T-cell (primary cell): ENCODE measurements around the gene HNRNPAB. TPM values are rescaled to one million over a fixed set of nuclear protein-coding genes. Genes with fewer than 3 reads are reported as not detected.

Experiments
- ATAC-seq, 4 experiments: fragments of 200-7000 bp in 3 of 4; fragments of 150-1000 bp in 1 of 4; cut with Tn5 transposase; replicated peaks in 1 of 4; 1 replicate in 3 of 4; 2 replicates in 1 of 4; pipeline ENCODE4 v1.10.0; 2021; ENCODE audit warnings: moderate library complexity in 3 of 4, mild to moderate bottlenecking in 2 of 4, moderate number of reproducible peaks in 1 of 4
- CTCF ChIA-PET, 2 donors: fragments of 300-600 bp; sonication (Branson Sonifier 250); formaldehyde crosslinking; loops; one replicate each; lab custom pipeline; 2022; ENCODE audit warnings: antibody characterized with exemption in 2 of 2; lab: Charles Lee
- POLR2A ChIA-PET, 2 donors: fragments of 300-600 bp; sonication (Branson Sonifier 250); formaldehyde crosslinking; loops; one replicate each; lab custom pipeline; 2022; ENCODE audit warnings: antibody characterized with exemption in 2 of 2; lab: Charles Lee
- DNase-seq, 35 experiments: peaks; one replicate each; pipeline versions ENCODE4 v3.0.0 to v3.0.0-alpha.2; 2013 to 2023
- H3K27ac ChIP-seq: one replicate; pipeline ENCODE4 v1.5.1; 2013; ENCODE audit warnings: low read length
- H3K27me3 ChIP-seq, 2 experiments: replicated peaks in 1 of 2; 1 replicate in 1 of 2; 2 replicates in 1 of 2; pipeline versions ENCODE4 v1.6.1 to v1.7.0; 2013; ENCODE audit warnings: low read length in 1 of 2, mixed read lengths in 1 of 2; ENCODE audit not compliant: control insufficient read depth in 2 of 2, insufficient read depth in 2 of 2; ENCODE audit errors: extremely low read depth in 1 of 2
- H3K36me3 ChIP-seq, 2 donors: 1 replicate in 1 of 2; 2 replicates in 1 of 2; pipeline versions ENCODE4 v1.6.1 to v1.7.0; 2013; ENCODE audit warnings: low read length in 1 of 2; ENCODE audit not compliant: control insufficient read depth in 2 of 2, insufficient read depth in 1 of 2; ENCODE audit errors: extremely low read depth in 1 of 2
- H3K4me1 ChIP-seq, 2 experiments: 1 replicate in 1 of 2; 2 replicates in 1 of 2; pipeline versions ENCODE4 v1.6.1 to v1.7.0; 2013; ENCODE audit warnings: low read length in 2 of 2, mixed read lengths in 1 of 2; ENCODE audit not compliant: insufficient read depth in 2 of 2, control insufficient read depth in 1 of 2; ENCODE audit errors: extremely low read depth in 1 of 2
- H3K4me3 ChIP-seq, 2 donors: 1 replicate in 1 of 2; 2 replicates in 1 of 2; pipeline versions ENCODE4 v1.5.1 to v1.7.0; 2013; ENCODE audit warnings: mild to moderate bottlenecking in 2 of 2, low read length in 1 of 2, moderate library complexity in 1 of 2; ENCODE audit not compliant: control insufficient read depth in 1 of 2; ENCODE audit errors: extremely low read depth in 1 of 2
- H3K9me3 ChIP-seq: 2 replicates; pipeline ENCODE4 v1.7.0; 2013
- H3K27ac Mint-ChIP-seq, 2 donors: one replicate each; pipeline ENCODE4 v1.8.0; 2020 to 2021; ENCODE audit warnings: mild to moderate bottlenecking in 2 of 2, mixed read lengths in 2 of 2
- H3K27me3 Mint-ChIP-seq, 2 donors: one replicate each; pipeline ENCODE4 v1.8.0; 2021 to 2022; ENCODE audit warnings: mixed read lengths in 2 of 2
- H3K36me3 Mint-ChIP-seq: one replicate; pipeline ENCODE4 v1.8.0; 2021; ENCODE audit warnings: mixed read lengths
- H3K4me1 Mint-ChIP-seq, 3 donors: one replicate each; pipeline ENCODE4 v1.8.0; 2020 to 2022; ENCODE audit warnings: mixed read lengths in 3 of 3, mild to moderate bottlenecking in 1 of 3
- H3K4me3 Mint-ChIP-seq, 3 donors: one replicate each; pipeline ENCODE4 v1.8.0; 2020 to 2022; ENCODE audit warnings: mild to moderate bottlenecking in 3 of 3, mixed read lengths in 3 of 3, moderate library complexity in 3 of 3
- H3K9me3 Mint-ChIP-seq, 3 donors: one replicate each; pipeline ENCODE4 v1.8.0; 2020 to 2022; ENCODE audit warnings: mixed read lengths in 3 of 3
- WGBS: methylation state at CpG from one replicate; pipeline ENCODE4 v1.1.5; 2013; ENCODE audit warnings: missing lambda C conversion rate; ENCODE audit not compliant: insufficient coverage; 5-methylcytosine and 5-hydroxymethylcytosine counted together
- total RNA-seq, 35 experiments: library from RNA in 6 of 35; stranded (reverse) in 6 of 35; fragments of 120-200 nt in 1 of 35; gene quantifications; one replicate each; pipeline versions ENCODE4 v1.2.1 to v1.2.4 and lab custom pipeline; 2013 to 2026

Gene HNRNPAB
- total RNA-seq, 5 donors from 2014 or later (not counting 1 experiment from before 2014, with no cell fraction given), result 78.8 to 89.2 (median 85.1) TPM

DNA sequence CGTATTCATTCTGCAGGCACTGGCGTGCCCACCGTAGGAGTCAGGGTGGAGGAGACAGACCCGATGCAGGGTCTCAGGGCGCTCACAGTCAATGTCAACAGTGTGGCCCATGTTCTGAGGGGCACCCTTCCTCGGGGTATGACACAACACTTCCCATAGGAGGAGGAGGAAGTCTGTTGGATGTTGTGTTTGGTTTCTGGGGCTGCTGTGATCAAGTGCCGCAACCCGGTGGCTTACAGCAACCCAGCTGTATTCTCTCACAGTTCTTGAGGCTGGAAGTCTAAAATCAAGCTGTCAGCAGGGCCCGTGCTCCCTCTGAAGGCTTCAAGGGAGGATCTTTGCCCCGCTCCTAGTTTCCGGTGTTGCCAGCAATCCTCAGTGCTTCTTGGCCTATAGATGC is 5.6 kb upstream of the HNRNPAB start:
- CTCF ChIA-PET, result interaction anchor here in 1 of 2 donors (0.7 kb wide), 1 partner anchor 1691 kb away, joined by 5 read pairs; no protein-coding TSS in a partner anchor

DNA sequence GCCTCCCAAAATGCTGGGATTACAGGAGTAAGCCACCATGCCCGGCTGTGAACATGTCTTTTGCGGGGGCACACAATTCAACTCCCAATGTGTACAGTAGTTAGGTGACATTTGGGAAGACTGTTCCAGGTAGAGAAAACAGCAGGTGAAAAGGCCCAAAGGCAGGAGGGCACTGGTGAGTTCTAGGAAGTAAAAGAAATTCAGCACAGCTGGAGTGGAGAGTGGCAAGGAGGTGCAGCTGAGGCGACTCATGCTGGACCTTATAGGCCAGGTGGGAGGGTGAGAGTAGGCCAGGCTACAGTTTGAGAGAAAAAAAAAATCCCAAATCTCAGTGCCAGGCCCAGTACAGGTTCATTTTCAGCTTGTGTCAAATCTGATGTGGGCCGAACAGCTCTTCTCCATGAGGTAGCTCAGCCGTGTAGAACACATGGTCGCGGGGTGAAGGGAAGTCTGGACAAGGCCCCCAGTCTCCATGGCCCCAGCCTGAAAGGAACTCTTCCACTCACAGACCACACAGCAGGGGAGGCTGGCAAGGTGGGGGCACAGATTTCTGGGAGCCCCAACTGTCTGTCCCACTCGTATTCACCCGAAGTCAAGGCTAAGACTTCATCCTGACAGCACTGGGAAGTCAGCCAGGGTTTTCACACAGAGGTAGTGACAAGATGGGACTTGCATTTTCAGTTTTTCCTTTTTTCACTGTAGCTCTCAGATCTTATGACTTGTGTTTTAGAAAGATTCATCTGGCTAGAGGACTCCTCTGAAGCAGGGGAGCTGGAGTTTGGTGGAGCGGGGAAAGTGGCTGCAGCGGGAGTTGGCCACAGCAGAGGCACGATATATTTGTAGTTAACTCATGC is 4.5 kb upstream of the HNRNPAB start:
- H3K4me1 ChIP-seq, result no peaks in the 10 kb centered on the region
- Mint-ChIP-seq H3K36me3 (peaks cover 2% of the 10 kb centered on the region), H3K9me3 (no peaks in the 10 kb centered on the region), H3K4me1 (peaks cover 0 to 2% (median 2%) of the 10 kb centered on the region in 3 donors), H3K27me3 (peaks cover 0 to 6% of the 10 kb centered on the region in 2 donors), H3K27ac (no peak overlapping the region), H3K4me3 (no peak overlapping the region)
- DNase-seq (no peak), ATAC-seq (no peak)
- no peak overlapping the region for H3K4me3 ChIP-seq
- H3K36me3 ChIP-seq, result no peaks in the 10 kb centered on the region
- WGBS, result 88% methylated on average over 7 of the region's 12 CpGs
- H3K9me3 ChIP-seq, result no peaks in the 10 kb centered on the region
- H3K27me3 ChIP-seq, result peaks cover 0 to 2% of the 10 kb centered on the region in 2 experiments
- POLR2A ChIA-PET, result no interaction called here
- CTCF ChIA-PET, result no interaction called here
- H3K27ac ChIP-seq, result no peak overlapping the region

More for the DNA sequence above, 5.6 kb upstream of the HNRNPAB start:
- Histone ChIP-seq H3K27ac (no peak overlapping the region), H3K4me1 (peaks cover 6 to 10% of the 10 kb centered on the region in 2 experiments), H3K36me3 (no peaks in the 10 kb centered on the region), H3K27me3 (peaks cover 0 to 11% of the 10 kb centered on the region in 2 experiments), H3K9me3 (no peaks in the 10 kb centered on the region), H3K4me3 (no peak overlapping the region)
- H3K36me3 Mint-ChIP-seq, result no peaks in the 10 kb centered on the region
- WGBS, result 82% methylated on average over 5 of the region's 11 CpGs
- POLR2A ChIA-PET, result no interaction called here
- peaks cover 7 to 8% (median 7%) of the 10 kb centered on the region in 3 donors for H3K4me1 Mint-ChIP-seq
- H3K4me3 Mint-ChIP-seq, result no peak overlapping the region
- H3K27ac Mint-ChIP-seq, result no peak overlapping the region
- DNase-seq (no peak), ATAC-seq (no peak)
- peaks cover 3 to 7% of the 10 kb centered on the region in 2 donors for H3K27me3 Mint-ChIP-seq
- no peaks in the 10 kb centered on the region for H3K9me3 Mint-ChIP-seq

DNA sequence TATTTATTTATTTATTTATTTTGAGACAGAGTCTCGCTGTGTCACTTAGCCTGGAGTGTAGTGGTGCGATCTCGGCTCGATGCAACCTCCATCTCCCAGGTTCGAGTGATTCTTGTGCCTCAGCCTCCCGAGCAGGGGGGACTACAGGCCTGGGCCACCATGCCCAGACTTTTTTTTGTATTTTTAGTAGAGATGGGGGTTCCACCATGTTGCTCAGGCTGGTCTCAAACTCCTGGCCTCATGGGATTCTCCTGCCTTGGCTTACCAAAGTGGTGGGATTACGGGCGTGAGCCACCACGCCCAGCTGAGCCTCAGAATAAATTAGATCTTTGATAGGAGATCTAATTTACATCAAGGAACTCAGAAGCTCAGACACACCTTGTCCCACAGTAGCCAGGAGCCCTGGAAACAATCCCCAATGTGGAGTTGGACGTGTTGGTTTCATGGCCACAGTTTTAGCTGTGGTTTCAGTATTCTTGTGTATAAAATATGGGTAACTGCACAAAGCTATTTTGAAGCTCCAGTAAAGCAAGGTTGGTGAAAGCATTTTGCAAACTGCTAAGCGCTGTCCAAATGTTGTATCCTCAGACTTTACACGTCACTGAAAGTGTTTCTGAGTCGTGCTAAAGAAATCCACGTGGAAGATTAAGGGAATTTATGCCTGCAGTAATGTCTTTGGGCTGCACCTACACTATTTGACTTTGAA is 3.0 kb upstream of the HNRNPAB start:
- WGBS, result 83% methylated on average over 5 of the region's 14 CpGs
- ATAC-seq (no peak), DNase-seq (no peak)
- Mint-ChIP-seq H3K4me1 (peaks cover 10 to 13% (median 11%) of the 10 kb centered on the region in 3 donors), H3K27ac (no peak overlapping the region), H3K27me3 (peaks cover 0 to 3% of the 10 kb centered on the region in 2 donors), H3K9me3 (no peaks in the 10 kb centered on the region), H3K36me3 (peaks cover 8% of the 10 kb centered on the region), H3K4me3 (peak overlapping the region in 1 of 3 donors; percentile 45)
- ChIA-PET POLR2A (interaction anchor here in 1 of 2 donors (1.2 kb wide), 1 partner anchor 13 kb away, joined by 3 read pairs; no protein-coding TSS in a partner anchor), CTCF (no interaction called here)
- H3K27ac ChIP-seq, result no peak overlapping the region
- no peaks in the 10 kb centered on the region for H3K36me3 ChIP-seq
- no peaks in the 10 kb centered on the region for H3K9me3 ChIP-seq
- H3K4me3 ChIP-seq, result no peak overlapping the region
- H3K4me1 ChIP-seq, result peaks cover 8 to 12% of the 10 kb centered on the region in 2 experiments
- H3K27me3 ChIP-seq, result no peaks in the 10 kb centered on the region

DNA sequence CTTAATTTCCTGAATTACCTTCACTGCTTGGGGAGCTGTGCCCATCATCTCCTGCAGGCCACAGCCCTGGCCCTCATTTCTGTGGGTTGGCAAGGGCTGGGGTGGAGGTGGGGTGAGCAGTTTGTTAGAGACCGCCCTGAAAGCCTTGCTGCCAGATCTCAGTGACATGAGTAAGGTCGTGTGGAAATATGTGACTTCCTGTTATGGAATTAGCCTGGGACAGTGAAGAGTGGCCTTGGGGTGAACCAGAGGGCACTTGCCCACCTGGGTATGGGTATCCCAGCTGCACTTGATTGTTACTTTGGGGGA is 2.5 kb upstream of the HNRNPAB start:
- Mint-ChIP-seq H3K4me3 (peak overlapping the region in 1 of 3 donors; percentile 45), H3K36me3 (peaks cover 11% of the 10 kb centered on the region), H3K9me3 (no peaks in the 10 kb centered on the region), H3K27ac (no peak overlapping the region), H3K4me1 (peaks cover 15 to 18% (median 16%) of the 10 kb centered on the region in 3 donors), H3K27me3 (peaks cover 0 to 3% of the 10 kb centered on the region in 2 donors)
- CTCF ChIA-PET, result no interaction called here
- Histone ChIP-seq H3K4me1 (peaks cover 8 to 17% of the 10 kb centered on the region in 2 experiments), H3K27me3 (no peaks in the 10 kb centered on the region), H3K4me3 (no peak overlapping the region), H3K9me3 (no peaks in the 10 kb centered on the region), H3K36me3 (peaks cover 0 to 4% of the 10 kb centered on the region in 2 donors), H3K27ac (no peak overlapping the region)
- DNase-seq (no peak), ATAC-seq (no peak)
- WGBS, result 49% methylated on average over 2 of the region's 2 CpGs
- POLR2A ChIA-PET, result interaction anchor here in 1 of 2 donors (1.2 kb wide), 1 partner anchor 12 kb away, joined by 3 read pairs; no protein-coding TSS in a partner anchor

DNA sequence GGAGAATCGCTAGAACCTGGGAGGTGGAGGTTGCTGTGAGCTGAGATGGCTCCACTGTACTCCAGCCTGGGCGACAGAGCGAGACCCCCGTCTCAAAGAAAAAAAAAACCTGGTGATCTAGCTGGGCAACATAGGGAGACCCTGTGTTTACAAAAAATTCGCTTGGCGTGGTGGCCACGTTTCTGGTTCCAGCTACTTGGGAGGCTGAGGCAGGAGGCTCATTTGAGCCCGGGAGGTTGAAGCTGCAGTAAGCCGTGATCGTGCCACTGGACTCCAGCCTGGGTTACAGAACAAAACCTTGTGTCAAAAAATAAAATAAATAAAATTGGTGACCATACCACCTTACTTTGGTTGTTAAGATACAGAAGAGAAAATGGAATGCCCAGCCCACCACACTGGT is 1.8 kb upstream of the HNRNPAB start:
- 88% methylated on average over 5 of the region's 10 CpGs for WGBS
- H3K36me3 ChIP-seq, result peaks cover 0 to 11% of the 10 kb centered on the region in 2 donors
- ChIA-PET POLR2A (no interaction called here), CTCF (no interaction called here)
- no peak for DNase-seq
- no peaks in the 10 kb centered on the region for H3K27me3 ChIP-seq
- Mint-ChIP-seq H3K4me1 (peaks cover 22 to 25% (median 22%) of the 10 kb centered on the region in 3 donors), H3K27ac (no peak overlapping the region), H3K4me3 (peak overlapping the region; percentile 46 to 64 (median 50)), H3K36me3 (peaks cover 13% of the 10 kb centered on the region), H3K27me3 (peaks cover 0 to 3% of the 10 kb centered on the region in 2 donors), H3K9me3 (no peaks in the 10 kb centered on the region)
- no peaks in the 10 kb centered on the region for H3K9me3 ChIP-seq
- H3K27ac ChIP-seq, result no peak overlapping the region
- no peak for ATAC-seq
- H3K4me3 ChIP-seq, result no peak overlapping the region
- H3K4me1 ChIP-seq, result peaks cover 12 to 23% of the 10 kb centered on the region in 2 experiments

DNA sequence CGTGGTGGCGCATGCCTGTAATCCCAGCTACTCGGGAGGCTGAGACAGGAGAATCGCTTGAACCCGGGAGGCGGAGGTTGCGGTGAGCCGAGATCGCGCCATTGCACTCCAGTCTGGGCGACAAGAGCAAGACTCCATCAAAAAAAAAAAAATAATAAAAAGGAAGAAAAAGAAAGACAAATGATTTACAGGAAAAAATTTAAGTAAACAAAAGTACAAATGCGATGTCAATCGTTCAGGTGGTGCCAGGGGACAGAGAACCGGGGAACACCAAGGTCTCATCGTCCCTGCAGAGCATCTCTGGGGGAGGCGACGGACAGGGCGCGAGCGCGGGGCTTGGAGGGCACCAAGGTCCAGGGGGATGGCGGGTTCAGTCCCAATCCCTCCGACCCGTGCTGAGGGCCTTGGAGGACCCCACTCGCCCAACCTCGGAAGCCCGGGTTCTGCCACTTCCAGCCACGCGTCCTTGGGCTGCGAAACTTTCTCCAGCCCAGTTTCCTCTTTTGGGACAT is 607 bp upstream of the HNRNPAB start:
- POLR2A ChIA-PET, result interaction anchor here (0.6 to 1.1 kb wide), 3 partner anchors 10 to 422 kb away, joined by 3 to 4 read pairs (median 3); no protein-coding TSS in a partner anchor
- Histone ChIP-seq H3K9me3 (no peaks in the 10 kb centered on the region), H3K27ac (no peak overlapping the region), H3K4me3 (peak overlapping the region; percentile 80 to 91), H3K27me3 (no peaks in the 10 kb centered on the region), H3K4me1 (peaks cover 12 to 29% of the 10 kb centered on the region in 2 experiments), H3K36me3 (peaks cover 0 to 22% of the 10 kb centered on the region in 2 donors)
- peaks cover 19% of the 10 kb centered on the region for H3K36me3 Mint-ChIP-seq
- H3K4me1 Mint-ChIP-seq, result peaks cover 30 to 35% (median 30%) of the 10 kb centered on the region in 3 donors
- no peaks in the 10 kb centered on the region for H3K9me3 Mint-ChIP-seq
- H3K27me3 Mint-ChIP-seq, result peaks cover 0 to 3% of the 10 kb centered on the region in 2 donors
- H3K4me3 Mint-ChIP-seq, result peak overlapping the region; percentile 93 to 99 (median 94)
- ATAC-seq (peak in 2 of 4 experiments; percentile 7 to 8), DNase-seq (peak in 3 of 35 experiments; percentile 8 to 16 (median 16))
- H3K27ac Mint-ChIP-seq, result no peak overlapping the region
- CTCF ChIA-PET, result interaction anchor here in 1 of 2 donors (1.4 kb wide), 1 partner anchor 1420 kb away, joined by 4 read pairs; the partner anchor contains the start of gene HNRNPH1
- 0% methylated on average over 19 of the region's 30 CpGs for WGBS
